Tibial artery (tissue), 4 donors: ENCODE results near the gene ACSM2B.
"Not testable (repeated sequence)": the region's sequence is repeated elsewhere in the genome, so short reads cannot be mapped to it uniquely, and the experiment has no call there.

Experiments used
- DNase-seq, 2 donors: peaks; one replicate each; pipeline ENCODE4 v3.0.0-alpha.2; 2019
- H3K27ac ChIP-seq, 2 donors: fragments of 200-600 bp; sonication (generic) in 1 of 2; 1 replicate in 1 of 2; 2 replicates in 1 of 2; pipeline ENCODE4 v1.5.1; 2018 to 2019; ENCODE audit warnings: mild to moderate bottlenecking in 1 of 2
- H3K27me3 ChIP-seq, 2 donors: fragments of 200-600 bp; sonication (generic) in 1 of 2; one replicate each; pipeline versions ENCODE4 v1.5.1 to v1.6.0; 2016 to 2019
- H3K36me3 ChIP-seq, 3 donors: fragments of 200-600 bp; sonication (generic) in 2 of 3; one replicate each; pipeline ENCODE4 v1.5.1; 2016 to 2019; ENCODE audit warnings: mild to moderate bottlenecking in 2 of 3
- H3K4me1 ChIP-seq, 4 donors: fragments of 200-600 bp; sonication (generic) in 2 of 4; 1 replicate in 3 of 4; 2 replicates in 1 of 4; pipeline ENCODE4 v1.5.1; 2016 to 2019
- H3K4me3 ChIP-seq, 2 donors: fragments of 200-600 bp; sonication (generic) in 1 of 2; 1 replicate in 1 of 2; 2 replicates in 1 of 2; pipeline ENCODE4 v1.5.1; 2018 to 2019; ENCODE audit warnings: mild to moderate bottlenecking in 2 of 2
- H3K9me3 ChIP-seq, 3 donors: fragments of 200-600 bp; sonication (generic) in 1 of 3; one replicate each; pipeline ENCODE4 v1.5.1; 2016 to 2019
- CTCF ChIP-seq, 2 experiments: fragments of 200-600 bp in 1 of 2; fragments of 450-650 bp in 1 of 2; IDR thresholded peaks; one replicate each; pipeline ENCODE4 v1.5.1; 2017 to 2019; ENCODE audit warnings: antibody characterized with exemption in 2 of 2, mild to moderate bottlenecking in 1 of 2, moderate library complexity in 1 of 2
- intact Hi-C: fragments of 100-400 bp; cut with DNase I; formaldehyde crosslinking; loops from one replicate; pipeline ENCODE4 v1.15.0; 2023; ENCODE audit warnings: low total_unique reads

The ACSM2B gene

GRCh38 chr16:20576145-20576544 lies at the start of gene ACSM2B:
Gene ACSM2B, minus strand, starts transcription at chr16:20576367. Its CDS starts 11,522 bp downstream, at chr16:20564845.
- H3K4me1 ChIP-seq, H3K36me3 ChIP-seq, H3K4me3 ChIP-seq, H3K27me3 ChIP-seq, DNase-seq, H3K27ac ChIP-seq, intact Hi-C loops, H3K9me3 ChIP-seq: not testable (repeated sequence)

GRCh38 chr16:20624882-20625807 lies 49.0 kb upstream of the ACSM2B start:
- DNase-seq = no peak
- H3K36me3 ChIP-seq = no peaks in the 10 kb centered on the region
- H3K4me1 ChIP-seq = peaks cover 0 to 7% (median 0%) of the 10 kb centered on the region in 4 donors
- H3K27ac ChIP-seq = no peak overlapping the region
- intact Hi-C loops = no loop called here
- no peak for TF ChIP-seq CTCF (IDR thresholded peaks at IDR 0.05)
- H3K27me3 ChIP-seq = no peaks in the 10 kb centered on the region
- no peak overlapping the region for H3K4me3 ChIP-seq
- no peaks in the 10 kb centered on the region for H3K9me3 ChIP-seq

GRCh38 chr16:20624205-20624604 lies 48.0 kb upstream of the ACSM2B start:
- intact Hi-C loops = no loop called here
- Histone ChIP-seq H3K4me1 (peaks cover 0 to 7% (median 0%) of the 10 kb centered on the region in 4 donors), H3K27me3 (no peaks in the 10 kb centered on the region), H3K9me3 (no peaks in the 10 kb centered on the region), H3K36me3 (no peaks in the 10 kb centered on the region), H3K4me3 (no peak overlapping the region), H3K27ac (no peak overlapping the region)
- TF ChIP-seq CTCF (IDR thresholded peaks at IDR 0.05) = no peak
- DNase-seq = no peak

- intact Hi-C loops = no loop called here
These were observed 46.3 kb upstream of the ACSM2B start for GRCh38 chr16:20622498-20622870.

GRCh38 chr16:20621406-20621805 lies 45.2 kb upstream of the ACSM2B start:
- DNase-seq = no peak
- no peaks in the 10 kb centered on the region for H3K36me3 ChIP-seq
- intact Hi-C loops = no loop called here
- no peak for TF ChIP-seq CTCF (IDR thresholded peaks at IDR 0.05)
- H3K27ac ChIP-seq = no peak overlapping the region
- H3K27me3 ChIP-seq = no peaks in the 10 kb centered on the region
- H3K4me1 ChIP-seq = no peaks in the 10 kb centered on the region
- H3K9me3 ChIP-seq = no peaks in the 10 kb centered on the region
- no peak overlapping the region for H3K4me3 ChIP-seq

More at GRCh38 chr16:20622498-20622870, 46.3 kb upstream of the ACSM2B start:
- H3K27me3 ChIP-seq = no peaks in the 10 kb centered on the region
- H3K36me3 ChIP-seq = no peaks in the 10 kb centered on the region
- TF ChIP-seq CTCF (IDR thresholded peaks at IDR 0.05) = no peak
- no peaks in the 10 kb centered on the region for H3K9me3 ChIP-seq
- no peak overlapping the region for H3K27ac ChIP-seq
- H3K4me1 ChIP-seq = no peaks in the 10 kb centered on the region
- no peak overlapping the region for H3K4me3 ChIP-seq
- DNase-seq = no peak

- Histone ChIP-seq H3K36me3 (no peaks in the 10 kb centered on the region), H3K27me3 (no peaks in the 10 kb centered on the region), H3K4me1 (no peaks in the 10 kb centered on the region), H3K27ac (no peak overlapping the region), H3K4me3 (no peak overlapping the region), H3K9me3 (no peaks in the 10 kb centered on the region)
- no peak for TF ChIP-seq CTCF (IDR thresholded peaks at IDR 0.05)
- intact Hi-C loops = no loop called here
- DNase-seq = no peak
These were observed 44.6 kb upstream of the ACSM2B start for GRCh38 chr16:20620770-20621169.
